GM23248 (cell line): ENCODE results near the gene TECTA.

Source experiments
- EZH2 ChIP-seq: fragments of 200-600 bp; sonication (generic); IDR thresholded peaks from 2 replicates; pipeline ENCODE4 v1.6.1; 2018; ENCODE audit warnings: antibody characterized with exemption, mild to moderate bottlenecking; ENCODE audit not compliant: insufficient read depth, poor library complexity, severe bottlenecking
- EZH2phosphoT487 ChIP-seq: fragments of 200-600 bp; sonication (generic); IDR thresholded peaks from 2 replicates; pipeline ENCODE4 v1.6.1; 2018; ENCODE audit warnings: antibody characterized with exemption, moderate library complexity, mild to moderate bottlenecking, low read depth; ENCODE audit not compliant: insufficient read depth

- TF ChIP-seq EZH2 (no peak), EZH2phosphoT487 (no peak)
These were observed 78.3 kb downstream of the TECTA start for GRCh38 chr11:121179306-121179705.
